ENCODE measurements around the gene KLK8. TPM values are rescaled to one million over a fixed set of nuclear protein-coding genes. Genes with fewer than 3 reads are reported as not detected.
"Not testable (repeated sequence)": the region's sequence is repeated elsewhere in the genome, so short reads cannot be mapped to it uniquely, and the experiment has no call there.

The KLK8 gene
- total and polyA plus RNA-seq, 2 of the 13 experiments (the other 11 are each of a cell fraction or from before 2014, with no cell fraction given): not detected

GRCh38 chr19:50972795-50973376 is 28.5 kb downstream of the KLK8 start:
- TF ChIP-seq SOX6 (IDR thresholded peaks at IDR 0.05) (no peak), SOX6 (CRISPR knock-in tag; IDR thresholded peaks at IDR 0.05) (no peak), ZNF629 (CRISPR knock-in tag; conservative IDR thresholded peaks at IDR 0.05) (peak; percentile 57; the same call in 1 of the 2 replicates)
- Histone ChIP-seq H3K4me3 (replicated peaks in 1 of 3; ENCODE audit: insufficient read depth in 1 of 3, low read depth in 2 of 3, low read length in 3 of 3) (no peak overlapping the region), H2AFZ (ENCODE audit: low read length) (no peak overlapping the region), H3K27me3 (ENCODE audit: control insufficient read depth in 1 of 2, insufficient read depth in 2 of 2, low read length in 2 of 2) (peaks cover 0 to 9% of the 10 kb centered on the region in 2 experiments; a peak in 3 of 5 replicates), H4K20me1 (ENCODE audit: insufficient read depth, low read length) (no peaks in the 10 kb centered on the region), H3K4me2 (ENCODE audit: low read depth, low read length) (no peak overlapping the region), H3K4me1 (ENCODE audit: insufficient read depth, low read length) (no peaks in the 10 kb centered on the region), H3K9me3 (ENCODE audit: low read length) (no peaks in the 10 kb centered on the region), H3K36me3 (replicated peaks in 1 of 2; ENCODE audit: control insufficient read depth in 1 of 2, insufficient read depth in 2 of 2, low read length in 2 of 2) (no peaks in the 10 kb centered on the region), H3K79me2 (ENCODE audit: insufficient read depth, low read length) (no peaks in the 10 kb centered on the region), H3K27ac (ENCODE audit: extremely low read length, insufficient read depth, low read length) (no peak overlapping the region), H3K9ac (ENCODE audit: insufficient read depth, low read depth, low read length) (no peak overlapping the region)
- ChIA-PET CTCF (ENCODE audit: low intra/inter-chr PET ratio, low total read pairs) (no interaction called here), POLR2A (no interaction called here)
- in situ Hi-C loops (cut with HindIII; ENCODE audit: extremely low pct_ligation_motif_present, low pct_unique_long_range_greater_than_20kb): no loop called here
- DNase-seq (ENCODE audit: low spot score): no peak
- 9% methylated on average over 8 of the region's 9 CpGs for WGBS (ENCODE audit: low lambda C conversion rate)
- ATAC-seq: no peak
- no TSS peak for BruUV-seq (replicated peaks)
- no peak for FAIRE-seq
- intact Hi-C loops (cut with micrococcal nuclease; ENCODE audit: unreplicated experiment): no loop called here

GRCh38 chr19:50969810-50970209 is 31.6 kb downstream of the KLK8 start:
- H4K20me1 ChIP-seq (ENCODE audit: insufficient read depth, low read length); H3K4me3 ChIP-seq (replicated peaks in 1 of 3; ENCODE audit: insufficient read depth in 1 of 3, low read depth in 2 of 3, low read length in 3 of 3); POLR2A ChIA-PET; BruUV-seq (replicated peaks); ATAC-seq; H3K79me2 ChIP-seq (ENCODE audit: insufficient read depth, low read length); H3K27ac ChIP-seq (ENCODE audit: extremely low read length, insufficient read depth, low read length); H3K9ac ChIP-seq (ENCODE audit: insufficient read depth, low read depth, low read length); H3K36me3 ChIP-seq (replicated peaks in 1 of 2; ENCODE audit: control insufficient read depth in 1 of 2, insufficient read depth in 2 of 2, low read length in 2 of 2); FAIRE-seq; intact Hi-C loops (cut with micrococcal nuclease; ENCODE audit: unreplicated experiment); CTCF ChIA-PET (ENCODE audit: low intra/inter-chr PET ratio, low total read pairs); DNase-seq (ENCODE audit: low spot score); H3K9me3 ChIP-seq (ENCODE audit: low read length); in situ Hi-C loops (cut with HindIII; ENCODE audit: extremely low pct_ligation_motif_present, low pct_unique_long_range_greater_than_20kb); H2AFZ ChIP-seq (ENCODE audit: low read length); H3K4me1 ChIP-seq (ENCODE audit: insufficient read depth, low read length): not testable (repeated sequence)
- peaks cover 0 to 12% of the 10 kb centered on the region in 2 experiments; a peak in 4 of 5 replicates for H3K27me3 ChIP-seq (ENCODE audit: control insufficient read depth in 1 of 2, insufficient read depth in 2 of 2, low read length in 2 of 2)
- WGBS (ENCODE audit: low lambda C conversion rate): 51% methylated on average over 3 of the region's 3 CpGs
- H3K4me2 ChIP-seq (ENCODE audit: low read depth, low read length): peak overlapping the region; percentile 45; the same call in 1 of the 2 replicates

Measured in HepG2 (cell line).